WI38 (cell line): ENCODE results near the gene MYL6B.

Experiments used
- H3K4me3 ChIP-seq: 2 replicates; pipeline ENCODE4 v1.5.1; 2011; ENCODE audit warnings: low read depth, mild to moderate bottlenecking, control low read depth, low read length
- CTCF ChIP-seq: IDR thresholded peaks from 2 replicates; pipeline ENCODE4 v1.5.1; 2012; ENCODE audit warnings: low read depth, mild to moderate bottlenecking, control low read depth, low read length

Gene MYL6B

GRCh38 chr12:56118688-56119357, 33.6 kb upstream of the MYL6B start:
- H3K4me3 ChIP-seq = peak overlapping the region; percentile 72
- TF ChIP-seq CTCF = no peak

GRCh38 chr12:56119361-56119796, 33.0 kb upstream of the MYL6B start:
- peak; percentile 64 for TF ChIP-seq CTCF
- no peak overlapping the region; the same call in 1 of the 2 replicates for H3K4me3 ChIP-seq

- H3K4me3 ChIP-seq = no peak overlapping the region
- no peak for TF ChIP-seq CTCF
These were observed 32.1 kb upstream of the MYL6B start for GRCh38 chr12:56120158-56120846.

- no peak overlapping the region for H3K4me3 ChIP-seq
- no peak for TF ChIP-seq CTCF
These were observed 31.1 kb upstream of the MYL6B start for GRCh38 chr12:56121204-56121870.

- H3K4me3 ChIP-seq = no peak overlapping the region
- TF ChIP-seq CTCF = no peak
These were observed 29.8 kb upstream of the MYL6B start for GRCh38 chr12:56122637-56123036.

GRCh38 chr12:56124133-56124532, 28.3 kb upstream of the MYL6B start:
- TF ChIP-seq CTCF = no peak
- H3K4me3 ChIP-seq = no peak overlapping the region
